ENCODE measurements around the gene RSPH9.

The RSPH9 gene

DNA sequence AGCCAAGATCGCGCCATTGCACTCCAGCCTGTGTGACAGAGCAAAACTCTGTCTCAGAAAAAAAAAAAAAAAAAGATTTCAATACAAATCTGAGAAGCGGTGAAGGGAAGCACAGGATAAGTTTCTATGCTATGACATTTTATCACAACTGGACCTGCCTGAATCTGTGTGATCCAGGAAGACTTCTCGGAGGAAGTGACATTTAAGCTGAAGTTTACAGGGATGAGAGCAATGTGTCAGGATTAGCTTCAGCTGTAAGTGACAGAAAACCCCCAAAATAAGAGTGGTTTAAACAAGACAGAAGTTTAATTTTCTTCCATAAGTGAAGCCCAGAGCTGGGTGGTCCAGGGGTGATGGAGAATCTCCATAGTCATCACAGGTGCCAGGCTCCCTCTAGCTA lies 76.2 kb downstream of the RSPH9 start:
- no peaks in the 10 kb centered on the region for H3K36me3 ChIP-seq (ENCODE audit: control insufficient read depth in 1 of 2, insufficient read depth in 2 of 2, low read depth in 1 of 2, low read length in 2 of 2)
- H3K4me3 ChIP-seq (ENCODE audit: insufficient read depth in 1 of 2, low read depth in 1 of 2, low read length in 2 of 2) = no peak overlapping the region
- no peak overlapping the region for H2AK5ac ChIP-seq (ENCODE audit: low read length, severe bottlenecking)
- no peak overlapping the region for H2BK120ac ChIP-seq (ENCODE audit: low read depth, low read length)
- H2AFZ ChIP-seq (ENCODE audit: low read depth, low read length) = no peak overlapping the region
- H3K27me3 ChIP-seq (ENCODE audit: control insufficient read depth in 1 of 2, insufficient read depth in 1 of 2, low read length in 2 of 2) = peaks cover 0 to 13% of the 10 kb centered on the region in 2 experiments
- H3K27ac ChIP-seq (ENCODE audit: low read length, poor library complexity, severe bottlenecking) = no peak overlapping the region
- 92% methylated on average over 2 of the region's 4 CpGs for WGBS
- H3K9me3 ChIP-seq (ENCODE audit: control insufficient read depth, low read length) = no peaks in the 10 kb centered on the region
- no peak overlapping the region for H3K4ac ChIP-seq (ENCODE audit: low read depth in 1 of 2, low read length in 2 of 2)
- no peak overlapping the region for H3K14ac ChIP-seq (ENCODE audit: low read length in 2 of 2)
- H2BK12ac ChIP-seq (ENCODE audit: low read length in 2 of 2) = no peak overlapping the region
- no peak overlapping the region for H3K4me2 ChIP-seq (ENCODE audit: low read length, poor library complexity, severe bottlenecking)
- H3K23ac ChIP-seq (ENCODE audit: low read length in 2 of 2) = no peak overlapping the region
- no peak overlapping the region for H3K18ac ChIP-seq (ENCODE audit: low read depth in 1 of 2, low read length in 2 of 2)
- no peak overlapping the region for H3K9ac ChIP-seq (ENCODE audit: low read length)
- H4K91ac ChIP-seq (ENCODE audit: low read length) = no peak overlapping the region
- peaks cover 14% of the 10 kb centered on the region for H3K4me1 ChIP-seq (ENCODE audit: control insufficient read depth, insufficient read depth, low read depth, low read length)
- no peak overlapping the region for H2BK15ac ChIP-seq (ENCODE audit: low read depth, poor library complexity, severe bottlenecking)
- no peak overlapping the region for H4K8ac ChIP-seq (ENCODE audit: low read length)
- DNase-seq = no peak
- no peaks in the 10 kb centered on the region for H3K79me1 ChIP-seq (replicated peaks; ENCODE audit: low read length, poor library complexity, severe bottlenecking)
- no peak overlapping the region for H2BK5ac ChIP-seq (ENCODE audit: low read depth, low read length, poor library complexity, severe bottlenecking)

All from mesenchymal stem cell (in vitro differentiated cells and primary cell).